RWPE2 (cell line): ENCODE results near the gene EPHA6.

ENCODE experiments used
- ATAC-seq: fragments of 200-7000 bp; cut with Tn5 transposase; 3 replicates; pipeline ENCODE4 v1.9.1; 2021; ENCODE audit warnings: low read depth
- DNase-seq: peaks from one replicate; pipeline ENCODE4 v3.0.0-alpha.2; 2020; ENCODE audit warnings: low spot score
- H3K27ac ChIP-seq: fragments of 450-650 bp; 2 replicates; pipeline ENCODE4 v1.5.1; 2017; ENCODE audit warnings: mild to moderate bottlenecking; ENCODE audit not compliant: poor library complexity, severe bottlenecking
- H3K27me3 ChIP-seq: fragments of 250-450 bp; sonication (Bioruptor Pico); 2 replicates; pipeline ENCODE4 v1.5.1; 2021; ENCODE audit warnings: mild to moderate bottlenecking, moderate library complexity; ENCODE audit not compliant: insufficient read depth, poor library complexity, severe bottlenecking
- H3K36me3 ChIP-seq: fragments of 250-450 bp; sonication (Bioruptor Pico); 2 replicates; pipeline ENCODE4 v1.5.1; 2020; ENCODE audit warnings: low read depth, mild to moderate bottlenecking, moderate library complexity
- H3K4me1 ChIP-seq: fragments of 250-450 bp; sonication (Bioruptor Pico); 2 replicates; pipeline ENCODE4 v1.5.1; 2021; ENCODE audit warnings: mild to moderate bottlenecking, moderate library complexity; ENCODE audit not compliant: insufficient read depth, poor library complexity, severe bottlenecking
- H3K4me3 ChIP-seq: fragments of 250-450 bp; sonication (Bioruptor Pico); 2 replicates; pipeline ENCODE4 v1.5.1; 2021; ENCODE audit warnings: mild to moderate bottlenecking, moderate library complexity; ENCODE audit not compliant: severe bottlenecking
- H3K9me3 ChIP-seq: fragments of 250-450 bp; sonication (Bioruptor Pico); 2 replicates; pipeline ENCODE4 v1.5.1; 2021; ENCODE audit warnings: mild to moderate bottlenecking, moderate library complexity; ENCODE audit not compliant: severe bottlenecking
- TF ChIP-seq, protein P1 (sequence below): fragments of 450-650 bp; IDR thresholded peaks from one replicate; pipeline ENCODE4 v1.5.1; 2017; ENCODE audit warnings: mild to moderate bottlenecking, moderate library complexity; ENCODE audit not compliant: poor library complexity, severe bottlenecking

EPHA6 gene

DNA sequence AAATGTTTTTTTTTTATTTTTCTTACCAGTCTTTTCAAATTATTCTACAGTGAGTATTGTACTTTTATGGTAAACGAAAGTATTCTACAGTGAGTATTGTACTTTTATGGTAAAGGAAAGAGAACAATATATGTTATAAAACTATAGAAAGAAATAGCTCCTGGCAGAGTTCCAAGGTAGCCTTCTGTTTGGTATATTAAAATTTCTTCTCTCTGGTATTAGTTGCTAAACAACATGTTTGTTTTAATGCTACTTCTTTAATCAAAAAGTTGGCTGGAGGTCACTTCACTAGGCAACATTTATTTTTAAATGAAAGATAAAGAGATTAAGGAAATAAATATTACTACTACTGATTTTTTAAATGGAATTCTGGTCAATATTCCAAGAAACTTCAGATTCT is 841.6 kb downstream of the EPHA6 start:
- peaks cover 3% of the 10 kb centered on the region for H3K27me3 ChIP-seq
- H3K4me1 ChIP-seq, result no peaks in the 10 kb centered on the region
- TF ChIP-seq, protein P1, sequence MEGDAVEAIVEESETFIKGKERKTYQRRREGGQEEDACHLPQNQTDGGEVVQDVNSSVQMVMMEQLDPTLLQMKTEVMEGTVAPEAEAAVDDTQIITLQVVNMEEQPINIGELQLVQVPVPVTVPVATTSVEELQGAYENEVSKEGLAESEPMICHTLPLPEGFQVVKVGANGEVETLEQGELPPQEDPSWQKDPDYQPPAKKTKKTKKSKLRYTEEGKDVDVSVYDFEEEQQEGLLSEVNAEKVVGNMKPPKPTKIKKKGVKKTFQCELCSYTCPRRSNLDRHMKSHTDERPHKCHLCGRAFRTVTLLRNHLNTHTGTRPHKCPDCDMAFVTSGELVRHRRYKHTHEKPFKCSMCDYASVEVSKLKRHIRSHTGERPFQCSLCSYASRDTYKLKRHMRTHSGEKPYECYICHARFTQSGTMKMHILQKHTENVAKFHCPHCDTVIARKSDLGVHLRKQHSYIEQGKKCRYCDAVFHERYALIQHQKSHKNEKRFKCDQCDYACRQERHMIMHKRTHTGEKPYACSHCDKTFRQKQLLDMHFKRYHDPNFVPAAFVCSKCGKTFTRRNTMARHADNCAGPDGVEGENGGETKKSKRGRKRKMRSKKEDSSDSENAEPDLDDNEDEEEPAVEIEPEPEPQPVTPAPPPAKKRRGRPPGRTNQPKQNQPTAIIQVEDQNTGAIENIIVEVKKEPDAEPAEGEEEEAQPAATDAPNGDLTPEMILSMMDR, result no peak
- H3K4me3 ChIP-seq, result no peak overlapping the region
- H3K36me3 ChIP-seq, result no peaks in the 10 kb centered on the region
- DNase-seq (no peak), ATAC-seq (no peak)
- no peaks in the 10 kb centered on the region for H3K9me3 ChIP-seq
- H3K27ac ChIP-seq, result no peak overlapping the region

DNA sequence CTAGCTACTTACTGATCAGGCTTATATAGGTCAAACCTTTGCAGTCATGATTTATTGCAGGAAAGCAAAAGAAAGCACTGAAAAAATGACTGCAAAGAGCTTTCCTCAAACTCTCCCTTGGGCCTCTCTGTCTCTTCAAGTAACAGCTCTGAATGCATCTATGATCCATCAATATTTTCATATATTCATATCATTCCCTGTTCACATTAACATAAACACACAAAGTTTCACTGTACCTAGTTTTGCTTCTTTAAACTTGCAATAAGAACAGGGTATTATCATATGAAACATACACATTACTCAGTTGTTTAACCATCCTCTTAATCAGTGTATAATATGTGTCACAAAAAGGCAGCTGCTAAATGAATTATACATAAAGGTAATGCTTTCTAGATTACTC is 842.2 kb downstream of the EPHA6 start:
- no peak for DNase-seq
- no peaks in the 10 kb centered on the region for H3K4me1 ChIP-seq
- no peaks in the 10 kb centered on the region for H3K36me3 ChIP-seq
- no peak overlapping the region for H3K4me3 ChIP-seq
- no peak overlapping the region for H3K27ac ChIP-seq
- H3K27me3 ChIP-seq, result peaks cover 3% of the 10 kb centered on the region
- no peak for ATAC-seq
- TF ChIP-seq, protein P1, result no peak
- H3K9me3 ChIP-seq, result no peaks in the 10 kb centered on the region

DNA sequence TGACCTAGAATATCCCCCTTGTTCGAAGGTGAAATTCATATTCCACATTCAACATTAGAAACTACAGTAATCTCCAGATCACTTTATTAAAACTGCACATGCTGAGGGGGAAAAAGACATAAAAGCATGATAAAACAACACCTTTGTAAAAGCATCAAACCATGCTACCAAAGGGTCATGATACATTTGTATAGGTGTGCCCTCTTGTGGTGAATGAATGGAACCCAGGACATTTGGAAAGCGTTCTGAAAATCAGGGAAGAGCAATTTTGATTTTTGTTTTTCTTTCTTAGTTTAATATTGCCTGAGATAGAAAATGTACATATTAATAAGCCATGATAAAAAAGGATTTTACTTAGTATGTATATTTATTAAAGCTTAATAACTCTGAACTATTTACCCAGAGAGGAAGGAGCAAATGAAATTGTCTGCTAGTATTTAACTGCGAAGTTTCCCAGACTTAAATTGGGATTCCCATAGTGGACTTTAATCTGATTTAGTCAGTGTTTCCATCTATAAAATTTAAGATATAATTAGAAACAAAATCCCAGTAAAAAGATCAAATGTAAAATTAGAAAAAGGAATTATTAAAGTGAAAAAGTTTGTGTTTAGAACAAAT is 844.4 kb downstream of the EPHA6 start:
- no peak for ATAC-seq
- no peak for DNase-seq
- peaks cover 3% of the 10 kb centered on the region for H3K27me3 ChIP-seq
- H3K9me3 ChIP-seq, result no peaks in the 10 kb centered on the region
- no peaks in the 10 kb centered on the region for H3K4me1 ChIP-seq
- no peaks in the 10 kb centered on the region for H3K36me3 ChIP-seq
- H3K4me3 ChIP-seq, result no peak overlapping the region
- TF ChIP-seq, protein P1, result peak; percentile 79
- no peak overlapping the region for H3K27ac ChIP-seq

DNA sequence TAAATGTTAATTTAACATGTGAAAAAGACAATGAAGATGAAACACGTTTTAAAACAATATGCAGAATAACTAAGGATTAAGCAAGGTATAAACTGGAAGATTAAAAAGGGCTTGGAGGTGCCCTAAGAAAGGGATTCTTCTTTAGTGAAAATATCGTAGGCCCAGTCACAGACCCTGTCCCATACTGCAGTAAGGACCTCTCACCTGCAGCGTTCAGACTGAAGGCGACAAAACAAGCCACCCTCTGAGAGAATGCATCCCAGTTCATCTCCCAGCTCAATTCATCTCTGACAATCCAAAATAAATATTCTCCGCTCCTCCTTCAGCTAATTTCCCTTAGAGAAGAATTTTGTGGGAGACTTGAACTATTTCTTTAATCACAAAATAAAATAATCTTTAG is 847.9 kb downstream of the EPHA6 start:
- Histone ChIP-seq H3K27ac (no peak overlapping the region), H3K4me3 (no peak overlapping the region), H3K9me3 (no peaks in the 10 kb centered on the region), H3K36me3 (no peaks in the 10 kb centered on the region), H3K27me3 (peaks cover 3% of the 10 kb centered on the region), H3K4me1 (no peaks in the 10 kb centered on the region)
- DNase-seq (no peak), ATAC-seq (no peak)
- TF ChIP-seq, protein P1, result no peak

DNA sequence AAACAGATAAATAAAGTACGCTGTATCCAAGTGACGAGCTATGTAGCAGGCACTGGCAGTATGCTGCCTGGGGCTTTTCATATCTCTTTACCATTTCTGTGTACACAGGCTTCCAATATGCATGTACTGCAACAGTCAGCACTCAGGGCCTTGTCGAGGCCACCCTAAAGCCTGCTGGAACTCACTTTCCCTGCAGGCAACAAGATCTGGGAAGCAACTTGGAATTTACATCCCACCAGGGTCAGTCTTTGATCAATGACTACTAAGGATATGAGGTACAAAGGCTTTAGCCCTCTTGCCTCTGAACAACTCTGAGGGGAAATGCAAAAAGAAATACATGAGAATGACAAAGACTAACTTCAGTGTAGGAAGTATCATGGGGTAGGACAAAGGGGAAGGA is 848.4 kb downstream of the EPHA6 start:
- no peak for DNase-seq
- Histone ChIP-seq H3K9me3 (no peaks in the 10 kb centered on the region), H3K27me3 (peaks cover 3% of the 10 kb centered on the region), H3K4me3 (no peak overlapping the region), H3K4me1 (no peaks in the 10 kb centered on the region), H3K36me3 (no peaks in the 10 kb centered on the region), H3K27ac (no peak overlapping the region)
- TF ChIP-seq, protein P1, result no peak
- ATAC-seq, result no peak
